ENCODE data around the gene DARS1.
"Not testable (repeated sequence)": the region's sequence is repeated elsewhere in the genome, so short reads cannot be mapped to it uniquely, and the experiment has no call there.

DARS1 gene

DNA sequence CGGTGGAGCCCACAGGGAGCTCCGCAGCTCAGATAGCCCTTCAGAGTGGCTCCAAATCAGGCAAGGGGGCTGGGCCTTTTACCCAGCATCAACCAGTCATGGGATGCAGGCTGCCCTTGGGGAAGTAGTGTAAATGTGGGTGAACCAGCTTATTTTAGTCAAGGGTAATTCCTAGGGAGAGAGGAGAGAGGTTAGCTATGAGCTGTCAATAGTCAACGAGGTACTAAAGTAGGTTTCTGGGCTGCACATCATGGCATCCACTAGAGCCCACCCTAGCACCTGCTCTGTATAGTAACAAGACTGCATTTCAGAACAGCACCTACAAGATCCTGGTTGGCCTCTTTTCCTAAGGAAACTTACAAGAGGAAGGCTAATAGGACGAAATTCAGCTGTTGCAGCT, 99.7 kb downstream of the DARS1 start:
- DNase-seq (ENCODE audit: low spot score): no peak

DNA sequence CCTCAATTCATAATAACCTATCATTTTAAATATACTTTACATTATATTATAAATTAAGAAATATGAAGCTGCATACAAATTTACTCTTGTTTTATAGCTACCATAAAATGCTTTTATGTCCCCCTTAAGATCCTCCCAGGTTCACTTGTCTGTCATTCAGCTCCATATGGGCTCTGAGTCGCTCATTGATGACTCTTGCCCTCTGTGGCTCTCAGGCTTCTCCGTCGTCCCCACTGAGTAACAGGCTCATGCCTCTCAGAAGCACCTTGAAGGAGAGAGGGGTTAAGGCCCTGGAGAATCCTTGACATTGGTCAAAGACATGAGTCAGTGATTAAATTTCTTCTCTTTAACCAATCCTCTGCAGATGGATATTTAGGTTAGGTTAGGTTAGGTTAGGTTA, 103.0 kb downstream of the DARS1 start:
- no peak for DNase-seq (ENCODE audit: low spot score)

DNA sequence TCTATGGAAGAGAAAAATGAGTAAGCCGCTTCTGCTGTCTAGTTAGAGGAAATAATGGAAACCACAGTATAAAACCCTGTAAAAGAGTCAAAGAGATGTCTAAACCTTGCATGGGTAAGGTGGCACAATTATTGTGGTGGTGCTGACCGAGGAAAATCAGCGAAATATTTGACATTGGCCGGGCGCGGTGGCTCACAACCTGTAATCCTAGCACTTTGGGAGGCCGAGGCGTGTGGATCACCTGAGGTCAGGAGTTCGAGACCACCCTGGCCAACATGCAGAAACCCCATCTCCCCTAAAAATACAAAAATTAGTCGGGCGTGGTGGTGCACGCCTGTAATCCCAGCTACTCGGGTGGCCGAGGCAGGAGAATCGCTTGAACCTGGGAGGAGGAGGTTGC, 108.7 kb downstream of the DARS1 start:
- not testable (repeated sequence) for DNase-seq (ENCODE audit: low spot score)

DNA sequence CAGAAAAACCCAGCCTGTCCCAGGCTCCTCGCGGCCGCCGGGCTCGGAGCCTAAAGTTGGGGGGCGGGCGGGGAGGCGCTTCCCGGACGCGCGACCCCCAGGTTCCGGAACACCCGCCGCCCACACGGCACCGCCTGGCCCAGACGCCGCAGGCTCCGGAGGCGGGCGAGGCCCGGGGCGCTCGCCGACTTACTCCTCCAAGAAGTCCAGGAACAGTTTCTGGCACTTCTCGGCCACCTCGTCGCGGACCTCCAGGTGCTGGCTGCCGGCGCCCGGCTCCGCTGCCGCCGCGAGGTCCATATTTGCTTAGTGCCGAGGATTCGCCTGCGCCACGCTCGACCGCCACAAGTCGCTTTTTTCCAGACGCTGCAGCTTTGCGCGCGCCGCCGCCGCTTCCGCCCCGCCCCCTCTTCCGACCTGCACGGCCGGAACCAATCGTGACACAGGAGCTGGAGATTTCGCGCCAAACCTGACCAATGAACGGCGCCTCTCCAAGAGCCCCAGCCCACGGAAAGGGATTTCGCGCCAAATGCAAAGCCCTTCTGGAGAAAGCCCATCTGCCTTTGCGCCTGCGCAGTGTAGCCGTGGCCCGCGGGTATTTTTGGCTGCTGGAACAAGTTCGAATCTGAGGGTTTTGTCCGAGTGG, 109.2 kb downstream of the DARS1 start, which contains the start of gene MCM6:
TSS of gene MCM6 (minus strand) at position 378 of the 646 bp plus-strand sequence. CDS start at position 300, 78 bp downstream.
- peak; percentile 99 for DNase-seq (ENCODE audit: low spot score)

DNA sequence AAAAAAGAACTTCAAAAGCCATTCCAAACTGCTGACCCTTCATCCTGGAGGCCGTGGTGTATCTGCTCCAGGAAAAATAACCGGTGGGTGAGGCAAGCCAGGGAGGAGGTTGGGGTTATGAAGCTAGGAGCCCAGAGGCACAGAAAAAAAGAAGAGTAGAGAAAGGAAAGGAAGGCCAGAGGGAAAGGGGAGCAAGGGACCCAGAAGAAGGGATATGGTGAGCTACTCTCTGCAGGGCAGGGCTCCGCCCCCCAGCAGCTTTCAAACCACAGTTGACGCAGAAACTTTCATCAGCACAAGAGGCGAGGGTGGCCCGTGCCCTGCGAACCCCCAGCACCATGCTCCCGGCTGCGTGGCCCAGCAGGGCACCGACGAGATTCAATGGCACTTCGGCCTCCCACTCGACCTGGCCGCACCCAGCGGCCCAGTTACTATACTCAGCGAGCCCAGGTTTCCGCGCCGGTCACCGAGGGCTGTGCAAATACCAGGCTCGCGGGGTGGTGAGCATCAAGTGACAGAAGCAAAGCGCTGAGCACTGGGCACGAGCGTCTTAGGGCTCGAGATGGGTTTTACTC, 109.8 kb downstream of the DARS1 start:
- peak; percentile 66 for DNase-seq (ENCODE audit: low spot score)

DNA sequence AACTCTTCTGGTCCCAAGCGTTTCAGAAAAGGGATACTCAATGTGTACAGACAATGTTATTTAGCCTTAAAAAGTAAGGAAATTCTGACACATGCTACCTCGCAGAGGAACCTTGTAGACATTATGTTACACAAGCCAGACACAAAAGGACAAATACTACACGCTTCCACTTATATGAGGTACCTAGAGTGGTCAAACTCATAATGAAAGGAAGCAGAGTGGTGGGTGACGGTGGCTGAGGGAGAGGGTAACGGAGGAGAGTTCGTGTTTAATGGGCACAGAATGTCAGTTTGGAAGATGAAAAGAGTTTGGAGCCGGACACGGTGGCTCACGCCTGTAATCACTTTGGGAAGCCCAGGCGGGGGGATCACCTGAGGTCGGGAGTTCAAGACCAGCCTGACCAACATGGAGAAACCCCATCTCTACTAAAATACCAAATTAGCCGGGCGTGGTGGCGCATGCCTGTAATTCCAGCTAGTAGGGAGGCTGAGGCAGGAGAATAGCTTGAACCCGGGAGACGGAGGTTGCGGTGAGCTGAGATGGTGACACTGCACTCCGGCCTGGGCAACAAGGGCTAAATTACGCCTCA, 110.6 kb downstream of the DARS1 start:
- DNase-seq (ENCODE audit: low spot score): no peak

DNA sequence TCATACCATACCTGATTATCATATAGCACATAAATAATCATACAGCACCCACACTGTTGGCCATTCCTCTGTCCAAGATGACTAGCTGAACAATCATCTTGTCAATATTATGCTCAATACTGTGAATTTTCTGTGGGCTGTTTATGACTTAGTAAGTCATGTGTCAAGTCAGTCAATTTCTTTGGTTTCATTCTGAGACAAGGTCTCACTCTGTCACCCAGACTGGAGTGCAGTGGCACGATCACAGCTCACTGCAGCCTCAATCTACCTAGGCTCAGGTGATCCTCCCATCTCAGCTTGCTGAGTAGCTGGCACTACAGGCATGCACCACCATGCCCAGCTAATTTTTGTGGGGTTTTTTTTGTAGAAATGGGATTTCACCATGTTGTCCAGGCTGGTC, 114.9 kb downstream of the DARS1 start:
- DNase-seq (ENCODE audit: low spot score): no peak

DNA sequence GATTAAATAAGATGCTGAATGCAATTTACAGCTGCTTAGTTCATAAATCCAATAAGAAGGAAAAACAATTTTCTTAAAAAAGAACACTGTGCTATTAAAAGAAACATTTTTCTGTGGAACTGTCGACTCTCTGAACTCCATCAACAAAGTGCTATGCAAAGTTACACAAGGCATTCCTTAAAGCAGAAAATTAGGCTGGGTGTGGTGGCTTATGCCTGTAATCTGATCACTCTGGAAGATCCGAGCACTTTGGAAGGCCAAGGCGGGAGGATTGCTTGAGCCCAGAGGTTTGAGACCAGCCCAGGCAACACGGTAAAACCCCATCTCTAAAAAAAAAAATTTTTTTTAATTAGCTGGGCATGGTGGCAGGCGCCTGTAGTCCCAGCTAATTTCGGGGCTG, 122.2 kb downstream of the DARS1 start:
- no peak for DNase-seq (ENCODE audit: low spot score)

DNA sequence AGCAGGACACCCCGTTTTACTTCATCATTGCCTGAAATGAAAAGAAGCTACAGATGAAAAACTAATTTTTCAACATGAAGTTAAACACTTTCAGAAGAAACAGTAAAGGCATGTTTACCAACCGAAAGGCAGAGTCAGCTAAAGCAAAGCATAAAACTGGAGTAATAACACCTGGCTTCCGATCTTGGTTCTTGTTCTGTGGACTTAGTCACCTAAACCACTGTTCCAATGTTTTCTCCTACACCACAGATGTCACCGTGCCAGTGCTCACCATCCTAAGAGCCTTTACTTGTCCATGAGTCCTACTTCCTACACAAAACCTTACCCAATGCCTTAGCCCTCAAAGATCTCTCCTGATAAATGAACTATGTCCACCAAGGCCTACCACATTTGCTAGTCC, 122.7 kb downstream of the DARS1 start:
- no peak for DNase-seq (ENCODE audit: low spot score)

All from CD4-positive, alpha-beta T cell treated with Interleukin-2 at 100 ng/mL for 4 hours (primary cell).